Midbrain (tissue), 1 donor: ENCODE data around the gene MNDA.
"Not testable (repeated sequence)": the region's sequence is repeated elsewhere in the genome, so short reads cannot be mapped to it uniquely, and the experiment has no call there.

ENCODE experiments used
- DNase-seq: peaks from one replicate; lab custom pipeline; 2025; lab: John Stamatoyannopoulos, UW

MNDA gene

GRCh38 chr1:158838660-158839059 lies 7.5 kb downstream of the MNDA start:
- DNase-seq = no peak

GRCh38 chr1:158839566-158839965 lies 8.4 kb downstream of the MNDA start:
- no peak for DNase-seq

GRCh38 chr1:158840236-158840635 lies 9.1 kb downstream of the MNDA start:
- no peak for DNase-seq

GRCh38 chr1:158864595-158864994 lies 33.4 kb downstream of the MNDA start:
- no peak for DNase-seq

DNA sequence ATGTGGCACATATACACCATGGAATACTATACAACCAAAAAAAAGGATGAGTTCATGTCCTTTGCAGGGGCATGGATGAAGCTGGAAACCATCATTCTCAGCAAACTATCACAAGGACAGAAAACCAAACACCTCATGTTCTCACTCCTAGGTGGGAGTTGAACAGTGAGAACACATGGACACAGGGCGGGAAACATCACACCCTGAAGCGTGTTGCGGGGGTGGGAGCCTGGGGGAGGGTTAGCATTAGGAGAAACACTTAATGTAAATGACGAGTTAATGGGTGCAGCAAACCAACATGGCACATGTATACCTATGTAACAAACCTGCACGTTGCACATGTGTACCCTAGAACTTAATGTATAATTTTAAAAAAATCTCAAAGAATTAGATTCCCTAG lies 39.3 kb downstream of the MNDA start:
- DNase-seq = not testable (repeated sequence)

GRCh38 chr1:158873141-158873540 lies 42.0 kb downstream of the MNDA start:
- no peak for DNase-seq

GRCh38 chr1:158893654-158894053 lies 62.5 kb downstream of the MNDA start:
- no peak for DNase-seq

- DNase-seq = no peak
Observed at GRCh38 chr1:158898722-158899121, 67.6 kb downstream of the MNDA start.
